Measurements from ENCODE around the gene VPS13D. TPM values are rescaled to one million over a fixed set of nuclear protein-coding genes. Genes with fewer than 3 reads are reported as not detected.

Gene VPS13D
- polyA plus RNA-seq, 3 donors, result 3.6 to 20.2 (median 5.1) TPM

DNA sequence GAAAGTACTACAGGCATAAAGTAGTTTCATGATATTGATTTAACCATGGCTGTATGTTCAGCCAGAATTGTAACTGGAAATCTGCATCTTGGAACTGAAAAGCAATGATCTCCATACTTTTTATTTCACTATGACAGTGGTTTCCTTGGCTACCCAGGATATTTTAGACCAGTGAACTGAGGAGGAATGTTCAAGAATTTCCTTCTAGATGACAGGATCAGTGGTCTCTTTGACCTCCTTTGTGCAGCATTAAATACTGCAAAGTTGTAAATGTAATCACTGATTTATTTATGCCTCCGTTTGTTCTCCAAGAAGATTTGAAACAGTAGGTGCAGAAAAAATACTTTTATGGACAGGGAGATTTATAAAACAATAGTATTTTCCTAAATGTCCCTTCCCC, 39.5 kb downstream of the VPS13D start:
- WGBS (ENCODE audit: insufficient coverage), result no CpG with 5 or more reads among the region's 1 CpG
- peaks cover 81 to 100% of the 10 kb centered on the region in 2 donors for H3K36me3 ChIP-seq (replicated peaks in 1 of 2; ENCODE audit: control insufficient read depth in 1 of 2, insufficient read depth in 2 of 2, low read length in 2 of 2)
- no peak overlapping the region for H3K9ac ChIP-seq (ENCODE audit: insufficient read depth, low read length, poor library complexity, severe bottlenecking)
- no peak overlapping the region for H2AFZ ChIP-seq (ENCODE audit: insufficient read depth, low read depth, low read length, poor library complexity, severe bottlenecking)
- Mint-ChIP-seq H3K27me3 (ENCODE audit: low read depth in 3 of 3) (no peaks in the 10 kb centered on the region), H3K36me3 (peaks cover 69 to 96% of the 10 kb centered on the region in 2 donors), H3K4me1 (no peaks in the 10 kb centered on the region), H3K9me3 (peaks cover 0 to 2% (median 0%) of the 10 kb centered on the region in 7 donors), H3K4me3 (no peak overlapping the region), H3K27ac (no peak overlapping the region)
- no peak for DNase-seq
- no peaks in the 10 kb centered on the region for H3K79me2 ChIP-seq (ENCODE audit: insufficient read depth, low read length)
- H3K9me3 ChIP-seq (replicated peaks in 1 of 2; ENCODE audit: control insufficient read depth in 1 of 2, insufficient read depth in 1 of 2, low read length in 2 of 2), result no peaks in the 10 kb centered on the region
- H3K4me3 ChIP-seq (replicated peaks in 1 of 3; ENCODE audit: low read depth in 2 of 3, low read length in 3 of 3), result no peak overlapping the region
- H4K20me1 ChIP-seq (ENCODE audit: insufficient read depth, low read length), result no peaks in the 10 kb centered on the region
- intact Hi-C loops (cut with micrococcal nuclease), result no loop called here
- TF ChIP-seq, protein P1, sequence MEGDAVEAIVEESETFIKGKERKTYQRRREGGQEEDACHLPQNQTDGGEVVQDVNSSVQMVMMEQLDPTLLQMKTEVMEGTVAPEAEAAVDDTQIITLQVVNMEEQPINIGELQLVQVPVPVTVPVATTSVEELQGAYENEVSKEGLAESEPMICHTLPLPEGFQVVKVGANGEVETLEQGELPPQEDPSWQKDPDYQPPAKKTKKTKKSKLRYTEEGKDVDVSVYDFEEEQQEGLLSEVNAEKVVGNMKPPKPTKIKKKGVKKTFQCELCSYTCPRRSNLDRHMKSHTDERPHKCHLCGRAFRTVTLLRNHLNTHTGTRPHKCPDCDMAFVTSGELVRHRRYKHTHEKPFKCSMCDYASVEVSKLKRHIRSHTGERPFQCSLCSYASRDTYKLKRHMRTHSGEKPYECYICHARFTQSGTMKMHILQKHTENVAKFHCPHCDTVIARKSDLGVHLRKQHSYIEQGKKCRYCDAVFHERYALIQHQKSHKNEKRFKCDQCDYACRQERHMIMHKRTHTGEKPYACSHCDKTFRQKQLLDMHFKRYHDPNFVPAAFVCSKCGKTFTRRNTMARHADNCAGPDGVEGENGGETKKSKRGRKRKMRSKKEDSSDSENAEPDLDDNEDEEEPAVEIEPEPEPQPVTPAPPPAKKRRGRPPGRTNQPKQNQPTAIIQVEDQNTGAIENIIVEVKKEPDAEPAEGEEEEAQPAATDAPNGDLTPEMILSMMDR (IDR thresholded peaks at IDR 0.05), result no peak
- no peaks in the 10 kb centered on the region for H3K27me3 ChIP-seq (ENCODE audit: control insufficient read depth in 2 of 2, insufficient read depth in 2 of 2, low read length in 2 of 2)
- no peaks in the 10 kb centered on the region for H3K4me1 ChIP-seq (ENCODE audit: control insufficient read depth in 1 of 2, insufficient read depth in 2 of 2, low read length in 2 of 2)
- no peak overlapping the region for H3K4me2 ChIP-seq (replicated peaks; ENCODE audit: extremely low read depth, low read length, poor library complexity, severe bottlenecking)
- H3K27ac ChIP-seq (ENCODE audit: low read depth in 1 of 2, low read length in 2 of 2), result no peak overlapping the region

DNA sequence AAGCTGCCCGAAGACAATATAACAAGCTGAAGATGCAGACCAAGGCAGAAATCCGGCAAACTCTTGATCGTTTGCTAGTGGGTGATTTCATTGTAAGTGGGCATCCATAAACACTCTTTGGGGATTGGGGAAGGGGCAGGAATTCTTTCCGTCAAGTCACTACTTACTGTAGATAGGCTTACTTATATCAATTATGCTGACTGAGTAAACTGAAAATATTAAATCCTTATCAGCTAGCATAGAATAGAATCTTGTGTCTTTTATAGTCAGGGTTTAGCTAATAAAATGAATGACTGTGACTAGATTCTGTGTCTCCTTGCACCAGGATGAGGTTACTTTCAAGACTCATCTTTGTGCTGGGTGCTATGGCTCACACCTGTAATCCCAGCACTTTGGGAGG, 41.2 kb downstream of the VPS13D start:
- Mint-ChIP-seq H3K36me3 (peaks cover 67 to 93% of the 10 kb centered on the region in 2 donors), H3K9me3 (peaks cover 0 to 2% (median 0%) of the 10 kb centered on the region in 7 donors), H3K27ac (peak overlapping the region in 1 of 7 donors; percentile 47), H3K27me3 (ENCODE audit: low read depth in 3 of 3) (no peaks in the 10 kb centered on the region), H3K4me1 (no peaks in the 10 kb centered on the region), H3K4me3 (no peak overlapping the region)
- Histone ChIP-seq H4K20me1 (ENCODE audit: insufficient read depth, low read length) (no peaks in the 10 kb centered on the region), H3K4me1 (ENCODE audit: control insufficient read depth in 1 of 2, insufficient read depth in 2 of 2, low read length in 2 of 2) (no peaks in the 10 kb centered on the region), H3K9me3 (replicated peaks in 1 of 2; ENCODE audit: control insufficient read depth in 1 of 2, insufficient read depth in 1 of 2, low read length in 2 of 2) (no peaks in the 10 kb centered on the region), H3K27ac (ENCODE audit: low read depth in 1 of 2, low read length in 2 of 2) (no peak overlapping the region), H2AFZ (ENCODE audit: insufficient read depth, low read depth, low read length, poor library complexity, severe bottlenecking) (no peak overlapping the region), H3K79me2 (ENCODE audit: insufficient read depth, low read length) (no peaks in the 10 kb centered on the region), H3K27me3 (ENCODE audit: control insufficient read depth in 2 of 2, insufficient read depth in 2 of 2, low read length in 2 of 2) (no peaks in the 10 kb centered on the region), H3K4me2 (replicated peaks; ENCODE audit: extremely low read depth, low read length, poor library complexity, severe bottlenecking) (no peak overlapping the region), H3K36me3 (replicated peaks in 1 of 2; ENCODE audit: control insufficient read depth in 1 of 2, insufficient read depth in 2 of 2, low read length in 2 of 2) (peaks cover 75 to 98% of the 10 kb centered on the region in 2 donors), H3K4me3 (replicated peaks in 1 of 3; ENCODE audit: low read depth in 2 of 3, low read length in 3 of 3) (no peak overlapping the region), H3K9ac (ENCODE audit: insufficient read depth, low read length, poor library complexity, severe bottlenecking) (no peak overlapping the region)
- intact Hi-C loops (cut with micrococcal nuclease), result no loop called here
- no CpG with 5 or more reads among the region's 4 CpGs for WGBS (ENCODE audit: insufficient coverage)
- TF ChIP-seq, protein P1 (IDR thresholded peaks at IDR 0.05), result no peak
- no peak for DNase-seq

Data from CD14-positive monocyte (primary cell).